A549 (cell line): Measurements from ENCODE around the gene PRR5L.

Source experiments
- POLR2A ChIP-seq: IDR thresholded peaks from 2 replicates; pipeline ENCODE4 v1.6.1; 2012; ENCODE audit warnings: mild to moderate bottlenecking, low read length
- RFX5 ChIP-seq: fragments of 450-650 bp; IDR thresholded peaks from 2 replicates; pipeline ENCODE4 v1.7.1; 2014; ENCODE audit warnings: antibody characterized with exemption, mild to moderate bottlenecking, moderate library complexity

DNA sequence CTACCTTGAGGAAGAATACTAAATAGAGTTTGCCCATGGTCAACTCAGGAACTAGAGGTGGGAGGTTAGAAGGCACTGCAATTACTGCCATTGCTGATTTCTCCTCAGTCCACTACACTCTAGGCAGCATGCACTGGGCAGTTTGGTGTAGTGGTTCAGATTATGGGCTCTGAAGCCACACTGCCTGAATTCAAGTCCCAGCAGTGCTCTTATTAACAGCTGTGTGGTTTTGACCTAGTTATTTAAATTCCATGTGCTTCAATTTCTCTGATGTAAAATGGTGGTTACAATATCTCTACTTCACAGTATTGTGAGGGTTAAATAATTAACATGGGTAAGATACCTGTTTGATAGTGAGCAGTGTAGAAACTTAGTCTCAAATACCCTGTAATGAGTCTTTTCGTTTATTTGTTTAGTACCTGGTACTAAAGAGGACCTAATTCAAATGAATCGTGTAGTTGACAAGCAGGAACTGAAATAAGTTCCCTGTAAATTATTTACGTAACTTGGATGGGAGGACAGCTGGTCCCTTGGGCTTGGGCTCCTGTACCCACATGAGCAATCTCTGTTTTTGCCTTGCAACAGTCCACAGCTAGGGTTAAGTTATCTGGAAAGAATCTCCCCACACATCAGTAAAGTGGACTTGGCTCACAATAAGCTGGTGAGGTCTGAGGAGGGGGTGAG lies 17.8 kb downstream of the PRR5L start:
- TF ChIP-seq RFX5: no peak
- TF ChIP-seq POLR2A: no peak
